NCI-H526 (cell line): ENCODE results near the gene TTK.

ENCODE experiments used
- DNase-seq, 2 experiments: peaks; one replicate each; lab custom pipeline; 2025; lab: John Stamatoyannopoulos, UW

The TTK gene

DNA sequence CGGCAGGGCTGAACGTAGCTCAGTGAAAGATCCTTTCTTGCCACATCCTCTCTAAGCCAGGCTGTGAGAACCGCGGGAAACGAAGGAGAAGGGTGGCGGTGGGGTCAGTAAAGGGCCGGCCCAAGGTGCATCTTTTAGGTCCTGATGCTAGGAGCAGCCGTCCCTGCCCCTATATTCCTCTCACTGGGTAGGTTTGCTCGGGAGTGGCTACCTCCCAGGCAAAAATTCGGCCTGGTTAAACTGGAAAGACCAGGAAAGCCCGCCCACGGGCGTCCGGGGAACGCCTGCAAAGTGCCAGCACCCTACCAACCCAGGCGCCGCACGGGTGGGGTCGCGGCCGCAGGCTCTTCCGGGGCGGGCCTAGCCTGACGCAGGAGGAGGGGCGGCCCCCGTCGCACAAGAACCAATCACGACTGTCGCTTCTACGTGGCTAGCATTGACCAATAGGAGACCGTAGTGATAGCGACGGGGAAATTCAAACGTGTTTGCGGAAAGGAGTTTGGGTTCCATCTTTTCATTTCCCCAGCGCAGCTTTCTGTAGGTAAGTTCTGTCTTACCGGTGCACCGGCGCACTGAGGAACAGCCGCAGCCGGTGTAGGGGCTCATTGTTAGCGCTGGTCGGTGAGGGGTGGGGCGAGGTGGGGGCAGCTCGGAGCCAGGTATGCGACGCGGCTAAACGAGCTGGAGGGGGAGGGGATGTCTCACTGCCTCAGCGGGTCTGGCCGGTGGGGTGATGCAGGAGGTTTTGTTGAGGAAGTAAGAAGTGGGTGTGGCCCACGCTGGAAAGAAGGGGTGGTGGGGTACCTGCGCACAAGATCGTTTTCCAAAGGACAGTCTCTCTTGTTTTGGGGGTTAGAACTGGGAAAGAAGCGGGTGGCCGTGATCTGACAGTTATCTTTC lies at the start of gene TTK:
Gene TTK, plus strand, starts transcription at position 477 of the 900 bp plus-strand sequence. CDS start 1,195 bp downstream, outside the sequence.
- peak; percentile 96 to 98 for DNase-seq

DNA sequence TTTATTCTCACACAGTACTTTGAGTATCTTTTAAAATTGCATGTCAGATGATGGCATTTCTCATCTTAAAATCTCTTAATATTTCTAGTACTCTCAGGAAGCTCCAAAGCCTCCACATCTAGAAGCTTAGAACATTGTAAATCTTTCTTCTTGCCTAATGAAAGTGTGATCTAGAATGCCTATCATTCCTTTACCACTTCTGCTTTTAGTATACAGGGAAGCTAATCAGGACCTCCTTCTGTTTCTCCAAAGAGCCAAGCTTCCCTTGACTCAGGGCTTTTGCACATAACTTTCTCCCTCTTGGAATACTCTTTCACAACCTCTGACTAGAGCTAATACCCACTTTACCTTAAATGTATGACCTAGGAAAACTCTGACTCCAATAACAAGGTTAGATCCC lies 49.6 kb upstream of the TTK start:
- no peak for DNase-seq

DNA sequence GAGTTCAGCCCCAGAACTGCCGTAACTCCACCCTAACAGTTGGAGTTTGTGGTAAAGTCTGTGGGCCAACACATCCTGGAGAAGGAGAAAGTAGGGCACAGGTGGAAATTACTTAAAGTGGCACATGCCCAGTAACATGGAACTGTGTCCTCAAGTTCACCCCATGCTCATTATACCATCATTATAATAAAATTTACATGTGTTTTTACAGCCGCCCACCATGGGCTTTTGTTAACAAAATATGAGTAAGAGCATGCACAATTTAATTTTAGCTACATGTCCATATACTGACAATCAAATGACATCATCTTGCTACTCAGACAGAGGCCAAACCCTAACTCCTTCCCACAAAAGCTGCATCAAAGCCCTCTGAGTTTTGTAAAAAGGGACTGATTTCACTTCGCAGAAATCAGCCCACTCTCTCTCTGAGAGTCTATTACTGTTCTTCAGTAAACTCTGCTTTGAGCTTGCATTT lies 39.8 kb upstream of the TTK start:
- DNase-seq: peak; percentile 21 to 52

DNA sequence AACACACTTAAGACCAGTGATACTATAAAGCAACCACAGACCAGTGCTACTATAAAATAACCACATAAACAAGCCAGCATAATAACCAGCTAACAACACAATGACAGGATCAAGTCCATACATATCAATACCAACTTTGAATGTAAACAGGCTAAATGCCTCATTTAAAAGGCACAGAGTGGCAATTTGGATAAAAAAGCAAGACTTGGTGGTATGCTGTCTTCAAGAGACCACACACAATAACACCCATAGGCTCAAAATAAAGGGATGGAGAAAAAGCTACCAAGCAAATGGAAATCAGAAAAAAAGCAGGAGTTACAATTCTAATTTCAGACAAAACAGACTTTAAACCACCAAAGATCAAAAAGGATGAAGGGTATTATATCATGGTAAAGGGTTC lies 37.3 kb upstream of the TTK start:
- DNase-seq: no peak

DNA sequence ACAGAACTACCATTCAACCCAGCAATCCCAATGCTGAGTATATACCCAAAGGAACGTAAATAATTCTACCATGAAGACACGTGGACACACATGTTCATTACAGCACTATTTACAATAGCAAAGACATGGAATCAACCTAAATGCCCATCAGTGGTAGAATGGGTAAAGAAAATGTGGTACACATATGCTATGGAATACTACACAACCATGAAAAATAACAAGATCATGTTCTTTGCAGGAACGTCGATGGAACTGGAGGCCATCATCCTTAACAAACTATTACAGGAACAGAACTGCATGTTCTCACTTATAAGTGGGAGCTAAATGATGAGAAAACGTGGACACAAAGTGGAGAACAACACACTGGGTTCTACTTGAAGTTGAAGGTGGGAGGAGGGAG lies 34.7 kb upstream of the TTK start:
- no peak for DNase-seq

DNA sequence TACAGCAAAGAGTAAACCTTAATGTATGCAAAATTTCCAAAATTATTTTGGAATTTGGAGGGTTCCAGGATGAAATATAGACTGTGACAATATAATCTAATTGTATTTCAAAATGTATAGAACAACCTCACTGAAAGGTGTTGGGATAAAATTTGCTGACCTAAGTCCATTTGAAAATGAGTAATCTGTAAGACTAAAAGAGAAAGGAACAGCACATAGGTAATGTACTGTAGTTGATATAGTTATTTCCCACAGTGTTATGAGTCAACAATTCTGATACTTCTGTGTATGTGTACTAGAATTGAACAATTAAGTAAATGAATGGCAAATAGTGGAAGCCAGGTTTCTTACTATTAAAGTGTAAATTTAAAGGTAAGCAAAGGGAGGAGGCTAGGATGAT lies 33.3 kb upstream of the TTK start:
- DNase-seq: no peak

DNA sequence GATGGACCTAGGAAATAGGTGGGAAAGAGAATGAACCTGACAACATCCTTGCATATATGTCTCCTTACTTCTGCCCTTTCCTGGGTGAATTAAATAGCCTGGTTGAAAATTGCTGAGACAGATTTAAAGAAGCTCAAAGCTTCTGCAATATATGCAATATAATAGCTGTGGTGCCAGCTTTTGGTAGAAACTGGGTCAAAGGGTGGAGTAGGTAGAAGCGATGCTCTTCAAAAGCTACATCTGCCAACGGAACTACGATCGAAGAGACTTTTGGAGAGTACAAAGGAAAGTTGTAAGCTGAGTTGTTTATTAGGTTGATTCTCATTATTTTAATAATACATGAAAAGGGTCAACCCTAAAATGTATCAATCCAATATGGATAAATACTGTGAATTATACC lies 22.8 kb upstream of the TTK start:
- no peak for DNase-seq

DNA sequence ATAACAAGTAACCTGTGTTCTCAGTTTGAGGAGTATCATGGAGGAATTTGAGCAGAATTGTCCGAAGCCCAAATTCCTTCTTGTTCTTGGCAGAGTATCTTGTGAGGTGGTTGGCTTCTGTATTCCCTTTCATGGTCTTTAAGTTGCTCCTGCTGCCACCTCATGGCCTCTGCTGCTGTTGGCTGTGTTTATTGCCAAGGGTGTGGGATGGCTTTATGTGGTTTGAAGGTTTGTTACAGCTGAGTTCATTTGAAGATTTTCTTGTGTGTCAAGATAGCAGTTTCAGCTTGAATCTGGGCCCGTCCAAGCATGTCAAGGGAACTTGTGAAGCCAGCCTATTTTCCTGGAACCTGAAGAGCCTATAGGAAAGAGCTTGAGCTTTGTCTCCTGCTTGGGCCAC lies 20.2 kb upstream of the TTK start:
- peak in 1 of 2 experiments; percentile 13 for DNase-seq

DNA sequence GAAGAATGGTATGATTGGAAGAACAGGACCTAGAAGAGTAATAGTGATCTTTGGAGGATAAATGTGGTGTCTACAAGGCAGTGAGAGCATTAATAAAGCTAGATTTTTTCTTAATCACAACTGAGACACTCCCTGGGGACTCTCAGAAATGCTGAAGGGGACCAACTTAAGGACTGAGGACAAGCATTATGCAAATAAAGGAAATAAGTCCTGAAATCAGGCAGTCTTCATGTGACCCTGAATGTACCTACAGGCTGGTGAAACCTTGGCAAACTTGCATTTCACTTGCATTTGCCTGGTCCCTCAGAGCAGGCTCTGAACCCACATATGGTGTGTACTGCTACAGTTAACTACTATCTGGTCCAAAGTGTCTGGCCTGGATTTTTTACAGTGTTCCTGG lies 19.3 kb upstream of the TTK start:
- no peak for DNase-seq

DNA sequence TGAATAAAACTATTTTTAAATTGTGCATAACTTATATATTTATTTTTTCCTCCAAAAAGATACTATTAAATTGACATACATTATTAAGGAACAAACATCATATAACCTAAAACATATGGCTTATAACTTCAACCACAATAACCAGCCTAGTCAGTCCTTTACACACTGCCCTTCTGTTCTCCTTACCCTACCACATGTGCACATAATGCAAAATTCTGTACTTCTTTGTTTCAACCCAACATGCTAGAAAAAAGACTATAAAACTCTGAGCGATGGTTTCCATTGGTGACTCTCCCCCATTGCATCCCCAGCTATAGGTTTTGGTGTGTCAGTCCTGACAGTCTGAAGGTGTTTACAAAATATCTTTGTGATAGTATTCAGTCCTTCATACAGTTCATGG lies 14.8 kb upstream of the TTK start:
- DNase-seq: no peak

DNA sequence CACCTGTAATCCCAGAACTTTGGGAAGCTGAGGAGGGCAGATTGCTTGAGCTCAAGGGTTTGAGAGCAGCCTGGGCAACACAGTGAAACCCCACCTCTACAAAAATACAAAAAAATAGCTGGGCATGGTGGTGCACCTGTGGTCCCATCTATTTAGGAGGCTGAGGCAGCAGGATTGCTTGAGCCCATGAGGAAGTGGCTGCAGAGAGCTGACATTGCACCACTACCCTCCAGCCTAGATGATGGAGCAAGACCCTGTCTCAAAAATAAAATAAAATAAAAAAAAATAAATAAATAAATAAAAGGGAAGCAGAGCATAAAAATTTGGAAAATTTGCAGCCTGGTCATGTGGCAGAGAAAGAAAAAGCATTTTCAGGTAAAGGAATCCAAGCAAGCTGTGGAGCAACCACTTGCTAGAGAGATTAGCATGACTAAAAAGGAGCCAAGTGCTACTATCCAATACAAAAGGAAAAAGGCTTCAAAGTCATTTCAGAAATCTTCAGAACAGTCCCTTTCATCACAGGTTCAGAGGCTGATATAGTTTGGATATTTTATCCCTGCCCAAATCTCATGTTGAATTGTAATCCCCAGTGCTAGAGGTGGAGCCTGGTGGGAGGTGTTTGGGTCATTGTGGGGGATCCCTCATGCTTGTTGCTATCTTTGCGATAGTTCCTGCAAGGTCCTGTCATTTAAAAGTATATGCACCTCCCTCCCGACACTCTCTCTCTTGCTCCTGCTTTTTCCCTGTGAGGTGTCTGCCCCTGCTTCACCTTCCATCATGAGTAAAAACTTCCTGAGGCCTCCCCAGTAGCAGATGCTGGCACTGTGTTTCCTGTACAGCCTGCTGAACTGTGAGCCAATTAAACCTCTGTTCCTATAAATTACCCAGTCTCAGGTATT lies 11.2 kb upstream of the TTK start:
- DNase-seq: no peak

DNA sequence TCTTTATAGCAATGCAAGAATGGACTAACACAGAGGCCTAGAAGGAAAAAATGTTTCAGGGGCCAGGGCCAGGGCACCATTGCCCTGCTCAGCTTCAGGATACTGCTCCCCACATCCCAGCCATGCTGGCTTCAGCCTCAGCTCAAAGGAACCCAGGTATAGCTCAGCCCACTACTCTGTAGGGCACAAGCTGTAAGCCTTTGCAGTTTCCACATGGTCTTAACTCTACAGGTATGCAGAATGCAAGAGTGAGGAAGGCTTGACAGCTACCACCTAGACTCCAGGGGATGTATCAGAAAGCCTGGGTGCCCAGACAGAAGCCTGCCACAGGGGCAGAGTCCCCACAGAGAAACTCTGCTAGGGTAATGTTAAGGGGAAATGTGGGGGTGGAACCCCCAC lies 10.5 kb upstream of the TTK start:
- DNase-seq: no peak

DNA sequence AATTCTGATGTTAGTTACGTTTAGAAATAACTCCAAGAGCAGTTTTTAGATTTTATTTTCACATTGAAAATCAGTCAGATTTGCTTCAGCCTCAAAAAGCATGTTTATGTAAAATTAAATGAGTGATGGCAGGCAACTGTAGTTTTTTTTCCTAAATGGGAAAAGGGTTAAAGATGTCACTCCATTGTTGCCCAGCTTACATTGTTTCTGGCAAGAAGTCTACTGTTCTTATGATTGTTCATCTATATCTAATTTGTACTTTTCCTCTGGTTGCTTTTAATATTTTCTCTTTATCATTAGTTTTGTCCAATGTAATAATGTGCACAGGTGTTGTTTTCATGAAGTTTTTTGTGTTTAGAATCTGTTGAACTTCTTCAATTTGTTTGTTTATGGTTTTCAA lies 6.7 kb upstream of the TTK start:
- DNase-seq: no peak

DNA sequence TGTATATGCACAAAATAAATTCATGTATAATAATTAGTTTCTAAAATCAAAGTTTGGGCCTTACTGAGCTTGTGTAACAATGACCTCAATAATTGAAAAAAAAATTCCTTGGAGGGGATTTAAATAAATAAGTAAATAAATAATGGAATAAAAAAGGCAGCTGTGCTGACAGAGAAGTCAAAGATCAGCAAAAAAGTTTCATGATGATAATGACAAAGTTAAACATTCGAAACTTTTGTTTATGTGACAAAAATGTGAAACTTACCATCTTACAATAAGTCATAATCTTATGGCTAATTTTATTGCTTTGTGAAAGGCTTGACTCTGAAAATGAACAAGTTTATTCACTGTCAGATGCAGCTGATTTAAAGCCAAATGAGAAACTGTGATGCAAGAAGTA lies 3.1 kb upstream of the TTK start:
- DNase-seq: no peak

DNA sequence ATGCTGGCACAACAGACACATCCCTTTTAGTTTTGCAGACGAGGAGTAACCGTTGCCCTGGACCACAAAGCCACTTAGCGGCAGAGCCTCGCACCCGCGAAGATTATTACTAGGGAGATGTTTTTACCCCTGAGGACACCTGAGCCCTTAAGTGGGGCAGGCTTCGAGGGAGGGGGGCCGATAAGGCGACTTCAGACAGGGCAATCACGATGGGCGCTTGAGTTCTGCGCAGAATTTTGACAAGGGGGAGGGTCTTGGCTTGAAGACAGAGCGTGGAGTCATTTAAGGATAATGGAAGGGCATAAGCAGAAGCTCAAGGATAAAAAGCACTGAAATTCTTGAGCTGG lies 650 bp upstream of the TTK start:
- peak in 1 of 2 experiments; percentile 66 for DNase-seq

DNA sequence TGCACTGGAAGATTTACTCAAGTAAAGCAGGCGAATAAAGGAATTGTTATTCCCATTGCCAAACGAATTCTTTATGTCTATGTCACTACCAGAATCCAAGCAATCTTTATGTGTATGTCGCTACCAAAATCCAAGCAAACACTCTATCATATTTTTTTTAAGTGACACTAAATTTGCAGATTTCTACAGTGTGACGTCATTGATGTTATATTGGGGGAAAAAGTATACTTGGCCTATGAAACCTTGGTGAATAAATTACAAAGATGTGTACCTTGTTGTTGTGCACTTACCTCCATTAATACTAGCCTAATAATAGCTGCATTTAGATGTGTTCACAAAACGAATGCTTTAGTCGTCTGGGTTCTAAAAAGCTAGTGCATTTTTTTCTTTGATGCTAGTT lies 957 bp downstream of the TTK start:
- DNase-seq: no peak

DNA sequence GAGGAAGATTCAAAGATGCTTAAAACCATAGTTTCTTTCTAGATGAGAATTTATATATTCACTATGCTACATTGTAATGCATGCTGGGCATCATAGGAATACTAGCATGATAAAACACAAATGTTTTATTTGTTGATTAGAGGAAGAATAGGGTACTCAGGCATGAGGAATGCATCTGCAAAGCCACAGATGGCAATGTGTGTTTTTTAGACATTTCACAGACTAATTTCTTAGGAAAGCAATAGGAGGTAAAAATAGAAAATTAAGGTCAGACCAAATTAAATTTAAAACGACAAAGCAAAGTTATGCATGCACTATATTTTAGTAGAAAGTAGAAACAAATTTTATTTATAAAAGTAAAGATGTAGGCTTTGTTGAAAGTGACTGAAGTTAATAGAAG lies 2.1 kb downstream of the TTK start:
- no peak for DNase-seq

DNA sequence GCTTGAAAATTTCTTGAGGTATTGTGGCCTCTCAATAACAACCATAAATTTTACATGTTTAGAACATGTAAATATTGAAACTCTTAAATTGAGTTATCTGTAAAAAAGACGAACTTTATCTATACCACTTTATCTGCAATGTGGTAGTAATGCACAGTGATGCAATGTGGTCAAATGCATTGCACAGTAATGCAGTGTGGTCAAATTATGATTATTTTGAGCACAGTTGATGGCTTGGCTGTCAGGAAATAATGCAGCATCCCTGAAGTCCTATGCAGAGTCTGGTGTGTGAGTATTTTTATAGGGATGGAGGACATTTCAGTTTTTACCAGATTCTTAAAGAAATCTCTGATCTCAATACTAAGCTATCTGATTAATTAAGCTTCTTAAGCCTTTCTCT lies 5.1 kb downstream of the TTK start:
- no peak for DNase-seq

DNA sequence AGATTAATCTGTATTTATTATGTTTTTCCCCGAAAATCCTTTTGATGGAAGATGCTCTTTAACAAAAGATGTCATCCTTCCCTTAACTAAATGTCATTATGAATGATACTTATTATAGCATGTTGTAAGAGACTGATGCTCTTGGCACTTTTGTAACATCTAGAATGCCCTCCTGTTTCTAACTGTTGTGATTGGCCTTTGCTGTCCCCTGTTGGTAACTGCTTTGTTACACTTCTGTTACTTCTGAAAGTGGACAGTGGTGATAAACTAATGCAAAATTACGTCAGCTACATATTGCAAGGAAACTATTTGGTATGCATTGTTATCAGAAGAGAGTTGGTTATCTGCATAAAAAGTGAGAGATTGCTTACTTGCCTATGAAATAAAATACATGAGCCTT lies 5.8 kb downstream of the TTK start:
- DNase-seq: no peak

DNA sequence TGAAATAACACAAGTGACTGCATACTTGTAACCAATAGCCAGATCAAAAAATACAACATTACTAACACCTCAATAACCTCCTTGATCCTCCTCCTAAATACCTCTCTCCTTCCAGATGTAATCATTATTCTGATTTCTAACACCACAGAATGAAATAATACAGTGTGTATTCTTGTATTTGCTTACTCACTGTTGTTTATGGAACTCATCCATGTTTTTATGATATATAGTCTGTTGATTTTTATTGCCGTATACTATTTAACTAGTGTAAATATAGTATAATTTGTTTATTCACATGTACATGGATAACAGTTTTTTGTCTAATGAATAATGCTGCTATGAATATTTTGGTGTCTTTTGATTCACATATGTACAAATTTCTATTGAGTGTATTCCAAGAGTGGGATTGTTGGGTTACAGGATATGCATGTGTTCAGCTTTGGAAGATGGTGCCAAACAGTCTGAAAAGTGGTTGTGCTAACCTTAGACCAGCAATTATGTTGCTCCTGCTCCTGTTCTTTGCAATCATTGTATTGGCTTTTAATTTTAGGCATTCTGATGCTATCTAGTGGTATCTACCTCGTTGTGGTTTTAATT lies 11.5 kb downstream of the TTK start:
- peak in 1 of 2 experiments; percentile 5 for DNase-seq

DNA sequence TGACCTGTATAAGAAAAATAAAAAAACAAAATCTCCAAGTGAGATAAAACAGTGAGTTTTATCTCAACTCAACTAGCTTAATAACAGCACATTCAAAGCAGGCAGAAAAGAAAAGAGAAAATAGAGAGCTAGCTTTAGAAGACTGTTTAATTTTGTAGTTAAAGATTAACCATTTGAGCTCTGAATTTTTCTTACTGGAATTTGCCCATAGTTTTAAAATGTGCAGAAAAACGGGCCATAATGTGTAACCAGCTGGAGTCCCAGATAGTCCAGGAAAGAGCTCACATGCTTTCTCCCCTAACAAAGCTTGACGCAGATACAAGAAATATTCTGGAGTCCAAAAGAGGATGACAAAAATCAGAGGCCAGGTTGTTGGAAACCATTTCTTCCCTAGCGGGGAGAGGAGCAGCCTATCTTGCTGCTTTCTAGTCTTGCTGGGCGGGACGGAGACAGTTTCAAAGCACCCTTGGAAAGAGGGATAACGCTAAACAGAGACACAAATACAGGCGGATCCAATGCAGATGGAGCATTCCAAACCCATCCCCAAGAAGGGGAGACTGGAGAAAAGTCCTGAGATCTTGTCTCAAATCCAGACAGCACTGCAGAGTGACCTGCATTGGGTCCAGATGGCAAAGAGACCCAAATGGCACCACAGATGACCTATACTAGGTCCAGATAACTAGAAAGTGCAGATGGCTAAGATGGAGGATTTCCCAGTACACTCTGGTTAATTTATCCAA lies 16.1 kb downstream of the TTK start:
- no peak for DNase-seq

DNA sequence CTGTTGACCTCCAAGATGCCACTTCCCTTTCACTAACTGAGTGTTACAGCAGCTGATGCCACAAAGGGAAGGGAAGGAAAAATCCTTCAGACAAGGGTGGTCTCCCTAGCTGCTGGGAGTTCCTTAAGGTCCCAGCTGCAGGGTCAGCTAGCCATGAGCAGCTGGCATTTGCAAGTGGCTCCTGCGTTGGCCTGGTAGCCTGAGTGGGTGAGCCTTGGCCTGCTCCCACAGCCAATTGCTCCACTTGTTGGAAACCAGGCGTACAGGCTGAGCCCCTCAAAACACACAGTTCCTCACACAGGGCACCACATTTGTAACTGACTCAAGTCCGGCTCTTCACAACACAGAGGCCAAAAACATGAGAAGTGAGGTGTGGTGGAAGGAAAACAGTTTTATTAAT lies 16.7 kb downstream of the TTK start:
- no peak for DNase-seq
